ENCODE measurements around the gene TBX4. TPM values are rescaled to one million over a fixed set of nuclear protein-coding genes. Genes with fewer than 3 reads are reported as not detected.

The TBX4 gene
- total and polyA plus RNA-seq, 2 experiments from 2014 or later = not detected

DNA sequence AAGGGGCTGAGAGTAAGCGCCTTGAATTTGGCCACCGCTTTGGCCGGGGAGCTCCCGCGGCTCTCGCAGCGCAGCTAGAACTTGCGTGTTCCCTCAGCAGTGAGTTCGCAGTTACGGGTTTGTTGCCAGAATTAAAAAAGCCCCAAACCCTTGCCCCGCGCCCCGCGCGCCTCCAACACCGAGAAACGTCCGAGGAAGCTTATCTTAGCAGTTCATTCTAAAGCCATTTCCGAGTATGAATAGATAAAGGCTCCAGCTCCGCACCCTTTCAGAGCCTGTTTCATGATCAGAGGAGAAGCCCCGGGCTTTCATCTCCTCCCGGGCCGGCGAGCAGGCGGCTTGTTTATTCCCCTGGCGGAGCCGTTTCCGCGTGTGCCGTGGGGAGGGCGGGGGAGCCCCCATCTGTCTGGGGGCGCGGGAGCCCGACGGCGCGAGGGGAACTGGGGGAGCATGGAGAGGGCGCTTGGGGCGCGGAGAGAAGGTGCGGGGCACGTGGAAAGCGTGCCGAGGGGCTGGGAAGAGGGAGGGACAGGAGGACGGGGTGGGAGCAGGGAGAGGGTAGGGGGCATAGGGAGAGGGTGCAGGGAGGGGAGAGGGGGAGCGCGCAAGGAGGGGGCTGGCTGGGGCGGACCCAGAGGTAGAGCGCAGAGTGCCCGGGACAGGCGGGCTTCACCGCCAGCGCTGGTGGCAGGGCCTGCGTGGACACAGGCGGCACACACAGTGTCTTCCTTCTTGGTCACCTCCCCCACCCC is 9.9 kb downstream of the TBX4 start:
- no peaks in the 10 kb centered on the region for H3K9me2 ChIP-seq (ENCODE audit: insufficient read depth)
- peak; percentile 52 for DNase-seq (ENCODE audit: low spot score)
- 0 out of 2 replicates have a peak, but pooled peaks cover 5% of the 10 kb centered on the region for H3F3A ChIP-seq (replicated peaks; ENCODE audit: low read depth)
- H3K27me3 Mint-ChIP-seq (ENCODE audit: insufficient read depth, low read depth, poor library complexity) = peaks cover 95% of the 10 kb centered on the region
- H3K4me1 ChIP-seq (ENCODE audit: insufficient read depth) = peaks cover 35% of the 10 kb centered on the region; the same call in 1 of the 2 replicates
- peaks cover 100% of the 10 kb centered on the region for H3K27me3 ChIP-seq (ENCODE audit: insufficient read depth)
- H3K36me3 ChIP-seq (ENCODE audit: insufficient read depth) = peaks cover 3% of the 10 kb centered on the region; the same call in 1 of the 2 replicates
- H3K27ac ChIP-seq (ENCODE audit: low read depth) = no peak overlapping the region
- no peak overlapping the region for H3K27ac Mint-ChIP-seq
- TF ChIP-seq, protein P1, sequence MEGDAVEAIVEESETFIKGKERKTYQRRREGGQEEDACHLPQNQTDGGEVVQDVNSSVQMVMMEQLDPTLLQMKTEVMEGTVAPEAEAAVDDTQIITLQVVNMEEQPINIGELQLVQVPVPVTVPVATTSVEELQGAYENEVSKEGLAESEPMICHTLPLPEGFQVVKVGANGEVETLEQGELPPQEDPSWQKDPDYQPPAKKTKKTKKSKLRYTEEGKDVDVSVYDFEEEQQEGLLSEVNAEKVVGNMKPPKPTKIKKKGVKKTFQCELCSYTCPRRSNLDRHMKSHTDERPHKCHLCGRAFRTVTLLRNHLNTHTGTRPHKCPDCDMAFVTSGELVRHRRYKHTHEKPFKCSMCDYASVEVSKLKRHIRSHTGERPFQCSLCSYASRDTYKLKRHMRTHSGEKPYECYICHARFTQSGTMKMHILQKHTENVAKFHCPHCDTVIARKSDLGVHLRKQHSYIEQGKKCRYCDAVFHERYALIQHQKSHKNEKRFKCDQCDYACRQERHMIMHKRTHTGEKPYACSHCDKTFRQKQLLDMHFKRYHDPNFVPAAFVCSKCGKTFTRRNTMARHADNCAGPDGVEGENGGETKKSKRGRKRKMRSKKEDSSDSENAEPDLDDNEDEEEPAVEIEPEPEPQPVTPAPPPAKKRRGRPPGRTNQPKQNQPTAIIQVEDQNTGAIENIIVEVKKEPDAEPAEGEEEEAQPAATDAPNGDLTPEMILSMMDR (conservative IDR thresholded peaks at IDR 0.05; ENCODE audit: low read depth in 2 of 2) = no peak
- TF ChIP-seq EZH2 (IDR thresholded peaks at IDR 0.05; ENCODE audit: low read depth, unreplicated experiment) (peak; percentile 100), EZH2phosphoT487 (IDR thresholded peaks at IDR 0.05; ENCODE audit: unreplicated experiment) (no peak)
- peak overlapping the region; percentile 98 for H2AFZ ChIP-seq
- no peaks in the 10 kb centered on the region; the same call in 2 of the 3 replicates for H3K36me3 Mint-ChIP-seq (ENCODE audit: low read depth)
- peak overlapping the region; percentile 58 for H3K4me3 Mint-ChIP-seq
- H3K4me3 ChIP-seq = peak overlapping the region; percentile 69
- H3K9me3 Mint-ChIP-seq = peaks cover 3% of the 10 kb centered on the region; the same call in 1 of the 3 replicates
- peaks cover 21% of the 10 kb centered on the region for H4K20me1 ChIP-seq (replicated peaks; ENCODE audit: insufficient read depth)
- peak; percentile 18 for ATAC-seq
- peaks cover 38% of the 10 kb centered on the region for H3K4me1 Mint-ChIP-seq
- no peaks in the 10 kb centered on the region for H3K79me2 ChIP-seq (replicated peaks; ENCODE audit: insufficient read depth)
- H3K4me2 ChIP-seq = peak overlapping the region; percentile 90

GRCh38 chr17:61462719-61463315 is 10.6 kb downstream of the TBX4 start:
- Histone ChIP-seq H4K20me1 (replicated peaks; ENCODE audit: insufficient read depth) (peaks cover 20% of the 10 kb centered on the region), H3K27me3 (ENCODE audit: insufficient read depth) (peaks cover 99% of the 10 kb centered on the region), H3K4me1 (ENCODE audit: insufficient read depth) (peaks cover 34% of the 10 kb centered on the region), H3K4me2 (peak overlapping the region; percentile 90), H3K9me2 (ENCODE audit: insufficient read depth) (no peaks in the 10 kb centered on the region), H3K4me3 (peak overlapping the region; percentile 69), H3K27ac (ENCODE audit: low read depth) (no peak overlapping the region), H3F3A (replicated peaks; ENCODE audit: low read depth) (0 out of 2 replicates have a peak, but pooled peaks cover 5% of the 10 kb centered on the region), H3K79me2 (replicated peaks; ENCODE audit: insufficient read depth) (no peaks in the 10 kb centered on the region), H2AFZ (peak overlapping the region; percentile 38; the same call in 1 of the 2 replicates), H3K36me3 (ENCODE audit: insufficient read depth) (peaks cover 3% of the 10 kb centered on the region; the same call in 1 of the 2 replicates)
- TF ChIP-seq EZH2 (IDR thresholded peaks at IDR 0.05; ENCODE audit: low read depth, unreplicated experiment) = peak; percentile 75
- TF ChIP-seq ZNF462 (CRISPR knock-in tag; IDR thresholded peaks at IDR 0.05) = no peak
- no peak for TF ChIP-seq ZNF114 (CRISPR knock-in tag; IDR thresholded peaks at IDR 0.05)
- no peak for TF ChIP-seq NANOG (IDR thresholded peaks at IDR 0.05; ENCODE audit: borderline replicate concordance)
- no peak for TF ChIP-seq CREB1 (CRISPR knock-in tag; IDR thresholded peaks at IDR 0.05; ENCODE audit: low read depth)
- TF ChIP-seq ZNF331 (CRISPR knock-in tag; IDR thresholded peaks at IDR 0.05; ENCODE audit: low read depth) = no peak
- Mint-ChIP-seq H3K4me1 (peaks cover 36% of the 10 kb centered on the region), H3K4me3 (peak overlapping the region; percentile 58), H3K36me3 (ENCODE audit: low read depth) (no peaks in the 10 kb centered on the region; the same call in 2 of the 3 replicates), H3K27ac (no peak overlapping the region), H3K27me3 (ENCODE audit: insufficient read depth, low read depth, poor library complexity) (peaks cover 93% of the 10 kb centered on the region), H3K9me3 (no peaks in the 10 kb centered on the region)
- DNase-seq (ENCODE audit: low spot score) = no peak
- ATAC-seq = no peak

All from GM23338 (cell line).